Adipocyte (in vitro differentiated cells): ENCODE results near the gene PAK6.

ENCODE experiments used
- DNase-seq: peaks from one replicate; pipeline ENCODE4 v3.0.0-alpha.2; 2015; ENCODE audit warnings: low read depth
- H3K27me3 ChIP-seq: replicated peaks from 2 replicates; pipeline ENCODE4 v1.7.0; 2013; ENCODE audit warnings: mild to moderate bottlenecking, low read length, moderate library complexity; ENCODE audit not compliant: control insufficient read depth, insufficient read depth
- H3K36me3 ChIP-seq: 2 replicates; pipeline ENCODE4 v1.7.0; 2013; ENCODE audit warnings: low read length, mild to moderate bottlenecking, moderate library complexity; ENCODE audit not compliant: control insufficient read depth, insufficient read depth, severe bottlenecking
- H3K4me1 ChIP-seq: 2 replicates; pipeline ENCODE4 v1.7.0; 2013; ENCODE audit warnings: mild to moderate bottlenecking, low read length, moderate library complexity; ENCODE audit not compliant: control insufficient read depth, insufficient read depth
- H3K4me3 ChIP-seq: 2 replicates; pipeline ENCODE4 v1.7.0; 2013; ENCODE audit warnings: mild to moderate bottlenecking, low read length, moderate library complexity
- H3K9ac ChIP-seq: 2 replicates; pipeline ENCODE4 v1.7.0; 2013; ENCODE audit warnings: mild to moderate bottlenecking, low read length, moderate library complexity
- H3K9me3 ChIP-seq: 2 replicates; pipeline ENCODE4 v1.7.0; 2013; ENCODE audit warnings: mild to moderate bottlenecking, low read length, moderate library complexity; ENCODE audit not compliant: control insufficient read depth

The PAK6 gene

GRCh38 chr15:40287968-40288367, 49.1 kb downstream of the PAK6 start:
- peaks cover 36% of the 10 kb centered on the region for H3K27me3 ChIP-seq
- DNase-seq: no peak
- H3K9me3 ChIP-seq: no peaks in the 10 kb centered on the region
- peaks cover 11% of the 10 kb centered on the region for H3K4me1 ChIP-seq
- no peak overlapping the region for H3K4me3 ChIP-seq
- H3K9ac ChIP-seq: no peak overlapping the region
- H3K36me3 ChIP-seq: no peaks in the 10 kb centered on the region

DNA sequence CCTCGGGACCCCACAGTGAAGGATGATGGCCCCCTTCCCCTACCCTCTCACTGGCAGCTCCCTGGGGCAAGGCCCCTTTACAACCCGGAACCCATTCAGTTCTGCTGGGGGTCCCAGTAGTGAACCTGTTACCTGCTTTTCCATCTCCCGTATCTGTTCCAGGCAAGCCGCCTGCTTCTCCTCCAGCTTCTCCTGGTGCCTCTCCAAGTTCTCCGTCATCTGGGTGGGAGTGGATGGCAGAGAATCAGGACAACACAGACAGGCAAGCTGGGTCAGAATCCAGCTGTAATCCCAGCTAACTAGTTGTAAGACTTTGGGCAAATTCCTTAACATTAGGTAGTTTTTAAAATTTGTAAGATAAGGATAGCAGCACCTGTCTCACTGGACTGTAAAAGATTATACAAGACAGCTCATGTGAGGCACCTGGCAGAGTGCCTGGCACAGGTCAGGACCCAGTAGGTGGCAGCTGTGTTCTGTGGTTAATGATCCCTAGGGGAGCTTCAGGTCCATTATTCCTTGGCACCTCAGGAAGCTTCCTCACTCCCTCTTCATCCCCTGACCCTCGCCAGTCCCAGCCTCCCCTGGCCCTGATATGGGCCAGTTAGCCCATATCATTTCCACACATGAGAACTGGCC, 50.4 kb downstream of the PAK6 start:
- no peaks in the 10 kb centered on the region for H3K9me3 ChIP-seq
- DNase-seq: no peak
- H3K4me1 ChIP-seq: peaks cover 11% of the 10 kb centered on the region
- H3K9ac ChIP-seq: no peak overlapping the region
- no peaks in the 10 kb centered on the region for H3K36me3 ChIP-seq
- peaks cover 49% of the 10 kb centered on the region for H3K27me3 ChIP-seq
- no peak overlapping the region for H3K4me3 ChIP-seq

DNA sequence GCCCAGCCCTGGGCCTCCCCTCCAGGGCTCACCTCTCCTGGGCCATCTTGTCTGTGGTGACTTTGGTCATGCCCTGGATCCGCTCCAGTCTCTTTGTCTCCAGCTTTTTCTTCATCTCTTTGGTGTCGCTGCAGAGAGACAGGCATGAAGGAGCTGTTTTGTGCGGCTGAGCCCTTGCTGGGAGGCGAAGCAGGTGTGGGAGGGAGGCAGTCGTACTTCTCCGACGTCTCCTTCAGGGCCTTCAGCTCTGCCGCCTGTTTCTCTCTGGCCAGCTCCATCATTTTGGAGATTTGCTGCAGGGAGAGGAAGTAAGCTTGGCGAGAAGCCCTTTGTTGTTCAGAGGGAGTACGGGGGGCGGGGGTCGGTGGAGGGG, 51.7 kb downstream of the PAK6 start:
- Histone ChIP-seq H3K27me3 (peaks cover 62% of the 10 kb centered on the region), H3K36me3 (no peaks in the 10 kb centered on the region), H3K4me3 (no peak overlapping the region), H3K4me1 (peaks cover 4% of the 10 kb centered on the region), H3K9me3 (no peaks in the 10 kb centered on the region), H3K9ac (no peak overlapping the region)
- DNase-seq: no peak

DNA sequence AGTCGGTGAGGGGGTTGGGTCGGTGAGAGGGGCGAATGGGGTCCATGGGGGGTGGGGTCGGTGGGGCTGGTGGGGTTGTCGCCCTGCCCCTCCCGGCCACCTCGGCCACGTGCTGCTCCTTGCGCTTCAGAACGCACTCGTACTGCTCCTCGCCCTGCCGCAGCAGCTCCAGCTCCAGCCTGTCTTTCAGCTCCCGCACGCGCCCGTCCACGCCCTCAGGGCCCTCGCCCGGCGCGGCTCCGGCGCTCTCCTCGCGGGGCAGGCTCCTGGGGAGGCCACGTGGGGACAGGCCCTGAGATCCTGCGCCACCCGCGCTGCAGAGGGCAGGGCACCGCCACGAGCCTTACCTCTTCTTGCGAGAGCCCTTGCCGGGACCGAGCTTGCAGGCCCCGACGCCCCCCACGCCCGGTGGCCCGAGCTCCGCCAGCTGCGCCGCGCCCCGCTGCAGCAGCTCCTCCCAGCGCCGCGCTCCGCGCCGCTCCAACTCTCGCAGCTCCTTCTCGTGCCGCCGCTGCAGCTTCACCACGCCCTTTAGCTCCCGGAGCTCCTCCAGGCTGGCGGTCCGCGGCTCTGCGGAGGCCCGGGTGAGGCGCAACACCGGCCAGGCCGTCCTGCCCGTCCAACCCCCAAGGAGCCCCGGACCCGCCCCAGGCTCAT, 52.2 kb downstream of the PAK6 start:
- no peaks in the 10 kb centered on the region for H3K9me3 ChIP-seq
- H3K9ac ChIP-seq: no peak overlapping the region
- peak overlapping the region; percentile 48 for H3K4me3 ChIP-seq
- peaks cover 65% of the 10 kb centered on the region for H3K27me3 ChIP-seq
- H3K4me1 ChIP-seq: no peaks in the 10 kb centered on the region
- DNase-seq: peak; percentile 87
- H3K36me3 ChIP-seq: no peaks in the 10 kb centered on the region

DNA sequence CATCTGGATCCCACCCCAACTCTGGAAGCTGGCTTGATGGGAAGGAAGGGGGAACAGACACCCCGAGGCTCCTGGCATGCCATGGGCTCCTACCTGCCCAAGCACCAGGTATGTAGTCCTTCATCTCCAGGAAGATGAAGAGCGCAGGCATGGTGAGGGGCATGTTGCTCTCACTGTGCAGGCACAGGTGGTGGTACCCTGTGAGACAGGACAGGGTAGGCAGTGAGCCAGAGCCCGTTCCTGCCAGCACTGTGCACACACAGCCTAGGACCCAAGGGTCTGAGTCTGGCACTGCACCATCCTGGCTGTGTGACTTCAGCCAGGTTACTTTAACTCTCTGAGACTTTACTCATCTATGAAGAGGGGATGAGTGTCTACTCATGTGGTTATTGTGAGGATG, 53.4 kb downstream of the PAK6 start:
- H3K9me3 ChIP-seq: no peaks in the 10 kb centered on the region
- H3K4me1 ChIP-seq: no peaks in the 10 kb centered on the region
- H3K27me3 ChIP-seq: peaks cover 77% of the 10 kb centered on the region
- no peak overlapping the region for H3K9ac ChIP-seq
- H3K4me3 ChIP-seq: no peak overlapping the region
- no peaks in the 10 kb centered on the region for H3K36me3 ChIP-seq
- no peak for DNase-seq

GRCh38 chr15:40293006-40293405, 54.1 kb downstream of the PAK6 start:
- H3K27me3 ChIP-seq: peaks cover 79% of the 10 kb centered on the region
- no peaks in the 10 kb centered on the region for H3K4me1 ChIP-seq
- no peaks in the 10 kb centered on the region for H3K36me3 ChIP-seq
- no peaks in the 10 kb centered on the region for H3K9me3 ChIP-seq
- H3K9ac ChIP-seq: no peak overlapping the region
- no peak for DNase-seq
- H3K4me3 ChIP-seq: no peak overlapping the region

DNA sequence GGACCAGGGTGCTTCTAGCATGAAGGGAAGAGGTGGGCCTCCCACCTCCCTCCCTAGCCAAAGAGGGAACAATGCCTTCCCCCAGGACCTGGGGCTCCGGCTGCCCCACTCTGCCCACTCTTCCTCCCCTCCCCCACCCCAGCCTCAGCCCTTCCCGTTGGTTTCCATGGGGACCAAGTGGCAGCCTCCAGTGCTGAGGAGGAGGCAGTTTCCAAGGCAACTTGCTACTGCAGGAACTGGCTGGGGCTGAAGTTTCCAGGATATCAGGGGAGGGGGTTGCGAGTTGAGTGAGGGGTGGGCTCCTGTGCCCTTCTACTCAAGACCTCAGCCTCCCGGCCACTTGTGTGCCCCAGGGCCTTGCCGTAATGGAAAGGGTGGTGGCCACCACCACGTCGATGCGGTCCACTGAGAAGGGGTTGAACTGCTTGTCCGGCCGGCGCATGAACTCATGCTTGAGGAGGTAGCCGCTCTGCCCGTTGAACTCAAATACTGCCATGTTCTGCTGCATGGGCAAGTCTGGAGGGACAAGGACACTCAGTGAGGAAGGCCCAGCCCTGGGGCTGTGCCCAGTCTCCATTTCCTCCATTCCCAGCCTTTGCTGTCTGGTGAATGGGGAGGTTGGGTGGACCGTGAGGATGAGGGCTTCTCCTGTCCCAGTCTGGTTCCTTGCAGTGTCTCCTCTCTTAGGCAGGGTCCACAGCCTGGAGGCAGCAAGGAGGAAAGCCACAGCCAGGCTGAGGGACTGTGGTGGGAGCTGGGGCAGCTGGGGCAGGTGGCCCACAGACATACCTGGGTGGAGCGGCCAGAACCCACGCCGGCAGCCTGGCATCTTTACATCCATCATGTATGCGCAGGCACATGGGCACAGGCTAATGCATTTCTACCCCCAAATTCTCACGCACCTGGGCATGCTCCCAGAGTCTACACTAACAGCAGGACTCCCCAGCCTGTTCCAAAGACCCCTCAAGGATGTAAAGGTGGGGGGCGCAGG, 55.3 kb downstream of the PAK6 start:
- no peak overlapping the region for H3K9ac ChIP-seq
- H3K4me1 ChIP-seq: no peaks in the 10 kb centered on the region
- H3K27me3 ChIP-seq: peaks cover 78% of the 10 kb centered on the region
- DNase-seq: no peak
- peaks cover 6% of the 10 kb centered on the region for H3K9me3 ChIP-seq
- H3K4me3 ChIP-seq: no peak overlapping the region
- no peaks in the 10 kb centered on the region for H3K36me3 ChIP-seq

DNA sequence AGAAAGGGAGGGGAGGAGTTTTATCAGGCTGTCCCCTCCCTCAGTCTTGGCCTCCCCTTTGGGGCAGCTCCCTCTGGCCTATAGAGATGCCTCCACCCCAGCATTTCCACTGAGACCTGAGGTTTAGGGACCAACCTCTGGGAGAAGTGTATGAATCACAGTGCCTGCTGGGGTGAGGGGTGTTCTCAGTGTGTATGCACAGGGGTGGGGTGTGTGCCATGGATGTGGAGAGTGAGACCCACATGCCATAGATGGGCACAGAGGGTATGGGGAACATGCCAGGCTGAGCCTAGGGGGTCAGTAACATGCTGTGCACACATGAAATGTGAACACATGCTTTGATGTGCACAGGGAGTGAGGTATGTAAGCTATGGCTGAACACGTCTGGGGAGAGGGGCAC, 56.4 kb downstream of the PAK6 start:
- Histone ChIP-seq H3K27me3 (peaks cover 69% of the 10 kb centered on the region), H3K36me3 (no peaks in the 10 kb centered on the region), H3K4me3 (no peak overlapping the region), H3K4me1 (no peaks in the 10 kb centered on the region), H3K9ac (no peak overlapping the region), H3K9me3 (peaks cover 17% of the 10 kb centered on the region)
- no peak for DNase-seq

DNA sequence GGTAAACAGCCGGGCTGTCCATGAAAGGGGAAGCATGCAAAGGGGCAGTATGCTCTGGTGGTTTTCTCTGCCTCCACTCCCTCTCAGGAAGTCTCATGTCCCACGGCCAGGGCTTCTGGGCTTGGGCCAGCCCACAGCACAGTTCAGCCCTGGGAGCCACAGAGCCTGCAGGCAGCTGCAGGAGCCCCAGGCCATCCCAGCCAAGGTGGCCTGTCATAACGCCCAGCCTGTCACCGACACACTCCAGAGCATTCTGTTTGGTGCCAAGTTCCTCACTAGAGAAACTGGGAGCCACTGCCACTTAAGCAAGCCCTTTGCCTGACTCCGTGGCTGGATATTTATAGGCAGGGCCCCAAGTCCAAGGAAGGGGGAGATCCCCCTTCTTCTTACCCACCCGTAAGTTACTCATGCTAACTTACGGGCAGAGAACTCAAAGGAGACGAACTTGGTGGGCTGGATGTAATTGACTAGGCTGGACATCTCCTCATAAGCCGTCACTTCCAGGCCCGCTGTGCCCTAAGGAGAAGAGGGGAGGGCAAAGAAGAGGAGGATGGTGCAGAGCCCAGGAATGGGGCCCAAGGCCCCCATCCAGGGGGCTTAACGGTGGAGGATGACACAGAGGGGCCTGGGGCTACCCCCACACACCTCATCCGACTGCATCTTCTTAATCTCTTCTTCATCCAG, 57.2 kb downstream of the PAK6 start:
- peaks cover 72% of the 10 kb centered on the region for H3K27me3 ChIP-seq
- no peak overlapping the region for H3K9ac ChIP-seq
- DNase-seq: no peak
- no peaks in the 10 kb centered on the region for H3K4me1 ChIP-seq
- no peak overlapping the region for H3K4me3 ChIP-seq
- peaks cover 22% of the 10 kb centered on the region for H3K9me3 ChIP-seq
- H3K36me3 ChIP-seq: no peaks in the 10 kb centered on the region

DNA sequence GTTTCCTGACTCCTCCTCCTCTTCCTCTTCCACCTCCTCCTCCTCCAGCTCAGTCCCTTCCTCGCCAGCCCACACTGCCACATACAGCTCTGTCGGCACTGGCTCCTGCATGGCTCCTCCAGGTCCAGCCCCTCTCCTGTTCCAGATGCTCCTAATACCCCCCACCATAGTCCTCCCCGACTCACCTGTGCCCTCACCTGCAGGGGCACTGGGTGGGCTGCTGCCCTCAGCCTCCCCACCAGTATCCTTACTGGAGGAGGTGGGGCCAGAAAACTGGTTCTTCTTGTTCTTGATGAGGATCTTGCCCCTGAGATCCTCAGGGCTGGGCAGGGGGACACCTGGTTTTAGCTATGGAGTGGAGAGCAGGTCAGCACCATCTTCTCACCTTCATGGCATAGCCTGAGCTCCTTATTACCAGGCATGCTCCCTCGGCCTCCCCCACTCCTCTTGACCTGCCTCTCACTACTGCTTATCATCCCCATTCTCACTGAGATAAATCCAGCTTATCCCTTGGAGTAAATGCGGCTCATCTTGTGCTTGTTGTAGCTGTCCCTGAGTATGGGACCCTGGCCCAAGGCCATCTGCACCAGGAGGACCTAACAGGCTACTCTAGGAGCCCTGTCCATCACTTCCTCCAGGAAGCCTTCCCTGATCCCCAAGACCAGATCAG, 57.8 kb downstream of the PAK6 start:
- Histone ChIP-seq H3K27me3 (peaks cover 72% of the 10 kb centered on the region), H3K4me3 (no peak overlapping the region), H3K4me1 (no peaks in the 10 kb centered on the region), H3K36me3 (no peaks in the 10 kb centered on the region), H3K9ac (no peak overlapping the region), H3K9me3 (peaks cover 22% of the 10 kb centered on the region)
- no peak for DNase-seq
